Transverse colon (tissue), 4 donors: ENCODE data around the gene NR2F1-AS1. TPM values are rescaled to one million over a fixed set of nuclear protein-coding genes. Genes with fewer than 3 reads are reported as not detected.

ENCODE experiments used
- DNase-seq: peaks from one replicate; pipeline ENCODE4 v3.0.0-alpha.2; 2019
- H3K27ac ChIP-seq, 4 donors: fragments of 200-600 bp; sonication (generic); 2 replicates each; pipeline ENCODE4 v1.5.1; 2016 to 2018; ENCODE audit warnings: inconsistent platforms in 4 of 4
- H3K27me3 ChIP-seq: fragments of 200-600 bp; sonication (generic); 2 replicates; pipeline ENCODE4 v1.5.1; 2017; ENCODE audit warnings: inconsistent platforms
- H3K36me3 ChIP-seq, 4 donors: fragments of 200-600 bp; sonication (generic); 2 replicates each; pipeline ENCODE4 v1.5.1; 2017 to 2019; ENCODE audit warnings: inconsistent platforms in 4 of 4
- H3K4me1 ChIP-seq, 4 donors: fragments of 200-600 bp; sonication (generic); 2 replicates each; pipeline ENCODE4 v1.5.1; 2017 to 2020; ENCODE audit warnings: inconsistent platforms in 4 of 4
- H3K4me3 ChIP-seq, 4 donors: fragments of 200-600 bp; sonication (generic); 1 replicate in 1 of 4; 2 replicates in 3 of 4; pipeline versions ENCODE4 v1.5.1 to v1.6.1; 2017 to 2019; ENCODE audit warnings: inconsistent platforms in 4 of 4
- H3K9me3 ChIP-seq, 2 donors: fragments of 200-600 bp; sonication (generic); 2 replicates each; pipeline ENCODE4 v1.5.1; 2017 to 2019; ENCODE audit warnings: inconsistent platforms in 2 of 2
- CTCF ChIP-seq, 5 experiments: fragments of 200-600 bp in 3 of 5; fragments of 450-650 bp in 2 of 5; sonication (generic) in 3 of 5; IDR thresholded peaks; 1 replicate in 2 of 5; 2 replicates in 3 of 5; pipeline ENCODE4 v1.5.1; 2016 to 2017; ENCODE audit warnings: antibody characterized with exemption in 5 of 5, inconsistent platforms in 3 of 5, mild to moderate bottlenecking in 2 of 5, moderate library complexity in 1 of 5
- EP300 ChIP-seq: sonication (generic); formaldehyde crosslinking; IDR thresholded peaks from one replicate; pipeline ENCODE4 v1.6.1; 2017; ENCODE audit warnings: antibody characterized with exemption, low read depth
- POLR2A ChIP-seq: fragments of 450-650 bp; IDR thresholded peaks from one replicate; pipeline ENCODE4 v1.6.1; 2016; ENCODE audit warnings: antibody characterized with exemption, mild to moderate bottlenecking, moderate library complexity
- POLR2AphosphoS5 ChIP-seq, 3 donors: sonication (generic); formaldehyde crosslinking; IDR thresholded peaks; one replicate each; pipeline ENCODE4 v1.6.1; 2016; ENCODE audit warnings: antibody characterized with exemption in 3 of 3
- WGBS, 2 donors: methylation state at CpG; one replicate each; pipeline ENCODE4 v1.1.5; 2018; ENCODE audit warnings: low coverage in 1 of 2; 5-methylcytosine and 5-hydroxymethylcytosine counted together
- in situ Hi-C, 4 donors: fragments of 200-750 bp; cut with MboI; loops; one replicate each; pipeline versions ENCODE4 v1.15.0 to v1.15.1; 2017; ENCODE audit warnings: low sequenced_read_pairs in 3 of 4, low pct_ligation_motif_present in 1 of 4, low pct_unique_long_range_greater_than_20kb in 1 of 4
- intact Hi-C: fragments of 100-400 bp; cut with DNase I; formaldehyde crosslinking; loops from one replicate; pipeline ENCODE4 v1.15.1; 2023; ENCODE audit warnings: low total_unique reads
- total RNA-seq, 4 donors: library from RNA; depleted of rRNA; stranded (reverse); fragments of >200 nt; gene quantifications; one replicate each; pipeline ENCODE4 v1.1.0, GENCODE V29; 2016

NR2F1-AS1 gene
- total RNA-seq, 4 donors from 2014 or later: 1.2 to 3.7 (median 2.2) TPM

GRCh38 chr5:93595420-93596147 lies 14.6 kb upstream of the NR2F1-AS1 start:
- Histone ChIP-seq H3K4me1 (peaks cover 0 to 14% (median 3%) of the 10 kb centered on the region in 4 donors), H3K27me3 (peaks cover 98% of the 10 kb centered on the region)
- TF ChIP-seq CTCF (IDR thresholded peaks at IDR 0.05): no peak
- no peak for TF ChIP-seq EP300
- no peak for TF ChIP-seq POLR2AphosphoS5 (IDR thresholded peaks at IDR 0.05)
- TF ChIP-seq POLR2A: no peak

GRCh38 chr5:93594591-93595419 lies 13.8 kb upstream of the NR2F1-AS1 start:
- in situ Hi-C loops (loop anchor here in 3 of 4 donors (25.0 kb wide), 2 partner anchors 192 to 317 kb away; no protein-coding TSS in a partner anchor), intact Hi-C loops (no loop called here)
- H3K27me3 ChIP-seq: peaks cover 97% of the 10 kb centered on the region

More at GRCh38 chr5:93595420-93596147, 14.6 kb upstream of the NR2F1-AS1 start:
- H3K4me3 ChIP-seq: no peak overlapping the region
- no peaks in the 10 kb centered on the region for H3K36me3 ChIP-seq
- no peaks in the 10 kb centered on the region for H3K9me3 ChIP-seq
- in situ Hi-C loops (loop anchor here in 3 of 4 donors (25.0 kb wide), 2 partner anchors 192 to 317 kb away; no protein-coding TSS in a partner anchor), intact Hi-C loops (no loop called here)
- DNase-seq: no peak
- H3K27ac ChIP-seq: no peak overlapping the region
- WGBS, 2 donors: 35 to 46% methylated on average over 7 to 25 of the region's 29 CpGs

DNA sequence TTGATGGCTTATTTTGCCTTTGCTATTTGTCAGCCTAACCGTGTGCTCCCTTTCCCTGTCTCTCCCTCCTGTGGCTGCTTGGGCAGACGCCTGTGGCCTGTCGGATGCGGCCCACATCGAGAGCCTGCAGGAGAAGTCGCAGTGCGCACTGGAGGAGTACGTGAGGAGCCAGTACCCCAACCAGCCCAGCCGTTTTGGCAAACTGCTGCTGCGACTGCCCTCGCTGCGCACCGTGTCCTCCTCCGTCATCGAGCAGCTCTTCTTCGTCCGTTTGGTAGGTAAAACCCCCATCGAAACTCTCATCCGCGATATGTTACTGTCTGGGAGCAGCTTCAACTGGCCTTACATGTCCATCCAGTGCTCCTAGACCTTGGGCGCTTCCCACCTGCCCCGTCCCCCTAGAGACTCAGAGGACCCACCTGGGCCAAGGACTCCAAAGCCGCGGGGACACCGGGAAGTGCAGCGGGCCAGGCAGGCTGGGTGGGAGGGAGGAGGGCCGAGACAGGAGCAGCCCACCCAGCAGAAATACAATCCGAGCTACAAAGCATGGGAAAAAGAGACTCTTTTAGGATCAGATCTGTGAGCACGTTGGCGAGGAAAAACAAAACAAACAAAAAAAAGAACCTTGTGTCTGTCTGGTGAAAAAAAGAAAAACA lies 12.6 kb upstream of the NR2F1-AS1 start:
- TF ChIP-seq POLR2AphosphoS5 (IDR thresholded peaks at IDR 0.05): no peak
- no peak for TF ChIP-seq POLR2A
- TF ChIP-seq CTCF (IDR thresholded peaks at IDR 0.05): no peak
- no peak for TF ChIP-seq EP300
- H3K4me1 ChIP-seq: peaks cover 0 to 14% (median 3%) of the 10 kb centered on the region in 4 donors
- in situ Hi-C loops: loop anchor here in 3 of 4 donors (25.0 kb wide), 2 partner anchors 194 to 319 kb away; no protein-coding TSS in a partner anchor
- no peaks in the 10 kb centered on the region for H3K36me3 ChIP-seq
- 44% methylated on average over 6 to 30 of the region's 30 CpGs for WGBS, 2 donors
- no peak overlapping the region for H3K4me3 ChIP-seq
- H3K27me3 ChIP-seq: peaks cover 97% of the 10 kb centered on the region
- intact Hi-C loops: no loop called here
- no peaks in the 10 kb centered on the region for H3K9me3 ChIP-seq
- H3K27ac ChIP-seq: no peak overlapping the region
- no peak for DNase-seq

More at GRCh38 chr5:93594591-93595419, 13.8 kb upstream of the NR2F1-AS1 start:
- 59% methylated on average over 32 of the region's 37 CpGs; no CpG with 5 or more reads in 1 of the 2 donors for WGBS, 2 donors
- no peak for DNase-seq
- Histone ChIP-seq H3K4me1 (peaks cover 0 to 14% (median 3%) of the 10 kb centered on the region in 4 donors), H3K4me3 (no peak overlapping the region), H3K36me3 (no peaks in the 10 kb centered on the region), H3K9me3 (no peaks in the 10 kb centered on the region), H3K27ac (no peak overlapping the region)
- TF ChIP-seq EP300: no peak
- no peak for TF ChIP-seq POLR2AphosphoS5 (IDR thresholded peaks at IDR 0.05)
- no peak for TF ChIP-seq POLR2A
- TF ChIP-seq CTCF (IDR thresholded peaks at IDR 0.05): no peak

DNA sequence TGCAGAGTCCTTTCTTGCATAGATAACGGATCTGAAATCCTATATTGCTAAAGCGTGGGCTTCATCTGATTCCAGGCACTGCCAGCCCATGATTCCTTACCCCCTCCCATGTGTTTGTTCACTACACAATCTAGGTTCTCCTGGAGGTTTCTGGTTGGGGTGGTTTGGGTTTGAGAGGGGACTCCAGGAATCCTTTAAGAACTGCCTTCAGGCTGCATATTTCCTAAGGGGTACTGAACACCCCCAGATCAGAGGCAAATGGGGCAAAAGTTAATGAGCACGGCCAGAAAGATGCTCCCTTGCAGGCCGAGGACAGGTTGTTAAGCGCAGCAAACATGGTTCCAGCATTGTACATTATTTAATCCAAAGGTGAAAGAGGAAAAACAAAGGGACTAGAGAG lies 11.9 kb upstream of the NR2F1-AS1 start:
- Histone ChIP-seq H3K36me3 (no peaks in the 10 kb centered on the region), H3K27me3 (peaks cover 96% of the 10 kb centered on the region), H3K4me3 (no peak overlapping the region), H3K9me3 (no peaks in the 10 kb centered on the region), H3K27ac (no peak overlapping the region), H3K4me1 (peaks cover 0 to 15% (median 3%) of the 10 kb centered on the region in 4 donors)
- in situ Hi-C loops (loop anchor here in 3 of 4 donors (25.0 kb wide), 2 partner anchors 194 to 319 kb away; no protein-coding TSS in a partner anchor), intact Hi-C loops (no loop called here)
- WGBS, 2 donors: 73 to 82% methylated on average over 3 to 5 of the region's 5 CpGs
- no peak for TF ChIP-seq EP300
- no peak for TF ChIP-seq POLR2A
- TF ChIP-seq CTCF (IDR thresholded peaks at IDR 0.05): no peak
- TF ChIP-seq POLR2AphosphoS5 (IDR thresholded peaks at IDR 0.05): no peak
- DNase-seq: no peak
